Measurements from ENCODE around the gene FAM222A.

FAM222A gene

GRCh38 chr12:109713187-109714070, at the start of gene FAM222A:
Gene FAM222A, plus strand, starts transcription at chr12:109713825. Its CDS starts 30,322 bp downstream, at chr12:109744147.
- H3K36me3 Mint-ChIP-seq = no peaks in the 10 kb centered on the region
- H3K27me3 Mint-ChIP-seq = peaks cover 21% of the 10 kb centered on the region
- DNase-seq (ENCODE audit: low spot score in 2 of 2) (peak; percentile 96 to 98), ATAC-seq (ENCODE audit: low read depth) (peak; percentile 85)
- peak within 1 kb of the TSS; percentile 79 for H3K4me3 Mint-ChIP-seq
- no peaks in the 10 kb centered on the region for H3K4me1 Mint-ChIP-seq
- no peak within 1 kb of the TSS for H3K27ac Mint-ChIP-seq
- H3K9me3 Mint-ChIP-seq = no peaks in the 10 kb centered on the region

- no peaks in the 10 kb centered on the region for H3K36me3 Mint-ChIP-seq
- peaks cover 3% of the 10 kb centered on the region for H3K27me3 Mint-ChIP-seq
- no peak for DNase-seq (ENCODE audit: low spot score in 2 of 2)
- H3K4me3 Mint-ChIP-seq = no peak overlapping the region
- no peak for ATAC-seq (ENCODE audit: low read depth)
- H3K4me1 Mint-ChIP-seq = no peaks in the 10 kb centered on the region
- H3K27ac Mint-ChIP-seq = no peak overlapping the region
- H3K9me3 Mint-ChIP-seq = no peaks in the 10 kb centered on the region
Measured at GRCh38 chr12:109664402-109664801, 49.2 kb upstream of the FAM222A start.

GRCh38 chr12:109666068-109666467, 47.6 kb upstream of the FAM222A start:
- Mint-ChIP-seq H3K9me3 (no peaks in the 10 kb centered on the region), H3K4me1 (no peaks in the 10 kb centered on the region), H3K36me3 (no peaks in the 10 kb centered on the region), H3K27ac (no peak overlapping the region), H3K4me3 (no peak overlapping the region), H3K27me3 (peaks cover 8% of the 10 kb centered on the region)
- no peak for DNase-seq (ENCODE audit: low spot score in 2 of 2)
- ATAC-seq (ENCODE audit: low read depth) = no peak

- DNase-seq (ENCODE audit: low spot score in 2 of 2) = no peak
- no peak for ATAC-seq (ENCODE audit: low read depth)
- Mint-ChIP-seq H3K4me3 (no peak overlapping the region), H3K36me3 (no peaks in the 10 kb centered on the region), H3K27ac (no peak overlapping the region), H3K9me3 (no peaks in the 10 kb centered on the region), H3K27me3 (peaks cover 7% of the 10 kb centered on the region), H3K4me1 (no peaks in the 10 kb centered on the region)
Measured at GRCh38 chr12:109670731-109671130, 42.9 kb upstream of the FAM222A start.

- peaks cover 7% of the 10 kb centered on the region for H3K27me3 Mint-ChIP-seq
- H3K9me3 Mint-ChIP-seq = no peaks in the 10 kb centered on the region
- no peaks in the 10 kb centered on the region for H3K4me1 Mint-ChIP-seq
- no peak overlapping the region for H3K27ac Mint-ChIP-seq
- no peak overlapping the region for H3K4me3 Mint-ChIP-seq
- DNase-seq (ENCODE audit: low spot score in 2 of 2) (no peak), ATAC-seq (ENCODE audit: low read depth) (no peak)
- no peaks in the 10 kb centered on the region for H3K36me3 Mint-ChIP-seq
Measured at GRCh38 chr12:109671502-109671901, 42.1 kb upstream of the FAM222A start.

- no peak for ATAC-seq (ENCODE audit: low read depth)
- Mint-ChIP-seq H3K9me3 (no peaks in the 10 kb centered on the region), H3K4me1 (no peaks in the 10 kb centered on the region), H3K27me3 (peaks cover 8% of the 10 kb centered on the region), H3K4me3 (no peak overlapping the region), H3K27ac (no peak overlapping the region), H3K36me3 (no peaks in the 10 kb centered on the region)
- no peak for DNase-seq (ENCODE audit: low spot score in 2 of 2)
Measured at GRCh38 chr12:109673379-109673778, 40.2 kb upstream of the FAM222A start.

GRCh38 chr12:109673884-109674283, 39.7 kb upstream of the FAM222A start:
- Mint-ChIP-seq H3K27me3 (peaks cover 8% of the 10 kb centered on the region), H3K4me1 (no peaks in the 10 kb centered on the region), H3K4me3 (no peak overlapping the region), H3K9me3 (no peaks in the 10 kb centered on the region), H3K36me3 (no peaks in the 10 kb centered on the region), H3K27ac (no peak overlapping the region)
- ATAC-seq (ENCODE audit: low read depth) (no peak), DNase-seq (ENCODE audit: low spot score in 2 of 2) (no peak)

GRCh38 chr12:109675411-109675810, 38.2 kb upstream of the FAM222A start:
- ATAC-seq (ENCODE audit: low read depth) (no peak), DNase-seq (ENCODE audit: low spot score in 2 of 2) (no peak)
- Mint-ChIP-seq H3K9me3 (no peaks in the 10 kb centered on the region), H3K4me1 (no peaks in the 10 kb centered on the region), H3K36me3 (no peaks in the 10 kb centered on the region), H3K27me3 (peaks cover 5% of the 10 kb centered on the region), H3K27ac (no peak overlapping the region), H3K4me3 (no peak overlapping the region)

- Mint-ChIP-seq H3K36me3 (no peaks in the 10 kb centered on the region), H3K4me3 (no peak overlapping the region), H3K9me3 (no peaks in the 10 kb centered on the region), H3K27ac (no peak overlapping the region), H3K4me1 (no peaks in the 10 kb centered on the region), H3K27me3 (peaks cover 5% of the 10 kb centered on the region)
- ATAC-seq (ENCODE audit: low read depth) (no peak), DNase-seq (ENCODE audit: low spot score in 2 of 2) (no peak)
Measured at GRCh38 chr12:109677279-109677691, 36.3 kb upstream of the FAM222A start.

GRCh38 chr12:109678719-109679118, 34.9 kb upstream of the FAM222A start:
- no peak for DNase-seq (ENCODE audit: low spot score in 2 of 2)

GRCh38 chr12:109679501-109680263, 33.9 kb upstream of the FAM222A start:
- Mint-ChIP-seq H3K36me3 (no peaks in the 10 kb centered on the region), H3K4me3 (no peak overlapping the region), H3K27ac (no peak overlapping the region), H3K27me3 (peaks cover 10% of the 10 kb centered on the region), H3K4me1 (no peaks in the 10 kb centered on the region), H3K9me3 (peaks cover 2% of the 10 kb centered on the region)
- no peak for DNase-seq (ENCODE audit: low spot score in 2 of 2)
- ATAC-seq (ENCODE audit: low read depth) = no peak

More at GRCh38 chr12:109678719-109679118, 34.9 kb upstream of the FAM222A start:
- Mint-ChIP-seq H3K4me1 (no peaks in the 10 kb centered on the region), H3K27me3 (peaks cover 10% of the 10 kb centered on the region), H3K9me3 (peaks cover 2% of the 10 kb centered on the region), H3K36me3 (no peaks in the 10 kb centered on the region), H3K27ac (no peak overlapping the region), H3K4me3 (no peak overlapping the region)
- ATAC-seq (ENCODE audit: low read depth) = no peak

GRCh38 chr12:109680264-109681005, 33.2 kb upstream of the FAM222A start:
- no peak for ATAC-seq (ENCODE audit: low read depth)
- Mint-ChIP-seq H3K27me3 (peaks cover 10% of the 10 kb centered on the region), H3K4me1 (no peaks in the 10 kb centered on the region), H3K4me3 (no peak overlapping the region), H3K36me3 (no peaks in the 10 kb centered on the region), H3K9me3 (peaks cover 2% of the 10 kb centered on the region), H3K27ac (no peak overlapping the region)
- no peak for DNase-seq (ENCODE audit: low spot score in 2 of 2)

- no peak overlapping the region for H3K27ac Mint-ChIP-seq
- ATAC-seq (ENCODE audit: low read depth) (no peak), DNase-seq (ENCODE audit: low spot score in 2 of 2) (no peak)
- peaks cover 2% of the 10 kb centered on the region for H3K9me3 Mint-ChIP-seq
- no peaks in the 10 kb centered on the region for H3K4me1 Mint-ChIP-seq
- no peak overlapping the region for H3K4me3 Mint-ChIP-seq
- H3K36me3 Mint-ChIP-seq = no peaks in the 10 kb centered on the region
- peaks cover 10% of the 10 kb centered on the region for H3K27me3 Mint-ChIP-seq
Measured at GRCh38 chr12:109681986-109682707, 31.5 kb upstream of the FAM222A start.
